ENCODE data around the gene DOHH.

- TF ChIP-seq CTCF (IDR thresholded peaks at IDR 0.05) = no peak
- no peak for TF ChIP-seq POLR2A (IDR thresholded peaks at IDR 0.05; ENCODE audit: low read depth)
Measured at GRCh38 chr19:3463714-3464586, 36.5 kb downstream of the DOHH start.

Data from esophagus muscularis mucosa (tissue), 3 donors.